Cardiac fibroblast (primary cell): ENCODE results near the gene TMEM238L.
"Not testable (repeated sequence)": the region's sequence is repeated elsewhere in the genome, so short reads cannot be mapped to it uniquely, and the experiment has no call there.

Experiments
- DNase-seq, 2 donors: peaks; one replicate each; pipeline versions ENCODE4 v3.0.0 to v3.0.0-alpha.2; 2010; ENCODE audit warnings: low read depth in 2 of 2
- H3K4me3 ChIP-seq, 2 donors: replicated peaks in 1 of 2; 1 replicate in 1 of 2; 2 replicates in 1 of 2; pipeline ENCODE4 v1.5.1; 2011; ENCODE audit warnings: low read depth in 2 of 2, low read length in 2 of 2, mild to moderate bottlenecking in 2 of 2, moderate library complexity in 1 of 2
- TF ChIP-seq, protein P1 (sequence below): IDR thresholded peaks from one replicate; pipeline ENCODE4 v1.5.1; 2011; ENCODE audit warnings: low read depth, mild to moderate bottlenecking, low read length, inconsistent platforms

The TMEM238L gene, protein sequence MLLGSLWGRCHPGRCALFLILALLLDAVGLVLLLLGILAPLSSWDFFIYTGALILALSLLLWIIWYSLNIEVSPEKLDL

DNA sequence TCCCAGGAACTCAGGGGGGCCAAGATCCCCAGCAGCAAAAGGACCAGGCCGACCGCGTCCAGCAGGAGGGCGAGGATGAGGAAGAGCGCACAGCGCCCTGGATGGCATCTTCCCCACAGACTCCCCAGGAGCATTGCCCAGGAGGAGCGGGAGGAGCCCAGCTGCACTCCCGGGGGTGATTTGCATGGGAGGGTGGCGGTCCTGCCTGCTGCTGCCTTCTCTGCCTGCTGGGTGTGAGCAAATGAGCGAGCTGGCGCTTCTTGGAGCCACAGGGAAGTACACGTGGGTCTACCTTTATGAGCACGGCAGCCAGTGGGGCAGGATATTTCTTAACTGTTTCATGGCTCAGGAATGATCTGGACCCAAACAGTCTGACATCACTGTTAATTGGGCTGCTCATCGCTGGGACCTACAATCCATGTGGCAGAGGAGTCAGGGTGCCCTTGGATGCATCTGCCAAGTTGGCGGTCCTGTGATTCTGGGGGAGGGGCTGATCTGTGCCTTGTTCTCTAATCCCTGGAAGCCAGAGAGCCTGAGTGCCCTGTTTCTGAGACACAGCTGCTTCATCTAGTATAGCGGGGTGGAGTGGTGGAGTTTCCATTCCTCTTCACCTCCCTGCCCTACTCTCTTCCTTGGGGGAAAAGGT lies at the start of gene TMEM238L:
TSS of gene TMEM238L (minus strand) at position 270 of the 646 bp plus-strand sequence. CDS start at position 134, 136 bp downstream.
- no peak within 1 kb of the TSS for H3K4me3 ChIP-seq
- DNase-seq = no peak
- TF ChIP-seq, protein P1, sequence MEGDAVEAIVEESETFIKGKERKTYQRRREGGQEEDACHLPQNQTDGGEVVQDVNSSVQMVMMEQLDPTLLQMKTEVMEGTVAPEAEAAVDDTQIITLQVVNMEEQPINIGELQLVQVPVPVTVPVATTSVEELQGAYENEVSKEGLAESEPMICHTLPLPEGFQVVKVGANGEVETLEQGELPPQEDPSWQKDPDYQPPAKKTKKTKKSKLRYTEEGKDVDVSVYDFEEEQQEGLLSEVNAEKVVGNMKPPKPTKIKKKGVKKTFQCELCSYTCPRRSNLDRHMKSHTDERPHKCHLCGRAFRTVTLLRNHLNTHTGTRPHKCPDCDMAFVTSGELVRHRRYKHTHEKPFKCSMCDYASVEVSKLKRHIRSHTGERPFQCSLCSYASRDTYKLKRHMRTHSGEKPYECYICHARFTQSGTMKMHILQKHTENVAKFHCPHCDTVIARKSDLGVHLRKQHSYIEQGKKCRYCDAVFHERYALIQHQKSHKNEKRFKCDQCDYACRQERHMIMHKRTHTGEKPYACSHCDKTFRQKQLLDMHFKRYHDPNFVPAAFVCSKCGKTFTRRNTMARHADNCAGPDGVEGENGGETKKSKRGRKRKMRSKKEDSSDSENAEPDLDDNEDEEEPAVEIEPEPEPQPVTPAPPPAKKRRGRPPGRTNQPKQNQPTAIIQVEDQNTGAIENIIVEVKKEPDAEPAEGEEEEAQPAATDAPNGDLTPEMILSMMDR = no peak

DNA sequence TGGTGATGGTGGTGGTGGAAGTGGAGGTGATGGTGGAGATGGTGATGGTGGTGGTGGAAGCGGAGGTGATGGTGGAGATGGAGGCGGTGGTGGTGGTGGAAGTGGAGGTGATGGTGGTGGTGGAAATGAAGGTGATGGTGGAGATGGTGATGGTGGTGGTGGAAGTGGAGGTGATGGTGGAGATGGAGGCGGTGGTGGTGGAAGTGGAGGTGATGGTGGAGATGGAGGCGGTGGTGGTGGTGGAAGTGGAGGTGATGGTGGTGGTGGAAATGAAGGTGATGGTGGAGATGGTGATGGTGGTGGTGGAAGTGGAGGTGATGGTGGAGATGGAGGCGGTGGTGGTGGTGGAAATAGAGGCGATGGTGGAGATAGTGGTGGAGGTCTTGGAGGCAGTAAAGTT lies 42.7 kb upstream of the TMEM238L start:
- H3K4me3 ChIP-seq, DNase-seq: not testable (repeated sequence)

DNA sequence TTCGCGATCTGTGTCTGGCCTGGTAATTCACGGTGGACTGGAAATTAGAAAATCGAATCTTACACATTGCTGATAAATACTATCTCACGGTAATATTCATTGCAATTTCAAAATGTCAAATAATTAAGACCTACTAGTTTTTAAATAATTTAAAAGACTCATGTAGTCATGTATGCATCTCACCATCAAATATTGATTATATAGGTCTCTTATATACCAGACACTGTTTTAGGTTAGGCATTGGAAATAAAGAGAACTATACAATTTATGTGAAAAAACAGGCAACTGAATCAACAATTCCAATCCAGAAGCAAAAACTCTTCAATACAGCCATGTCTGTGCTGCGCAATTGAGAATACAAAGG lies 41.5 kb upstream of the TMEM238L start:
- no peak overlapping the region for H3K4me3 ChIP-seq
- TF ChIP-seq, protein P1 = no peak
- DNase-seq = no peak

DNA sequence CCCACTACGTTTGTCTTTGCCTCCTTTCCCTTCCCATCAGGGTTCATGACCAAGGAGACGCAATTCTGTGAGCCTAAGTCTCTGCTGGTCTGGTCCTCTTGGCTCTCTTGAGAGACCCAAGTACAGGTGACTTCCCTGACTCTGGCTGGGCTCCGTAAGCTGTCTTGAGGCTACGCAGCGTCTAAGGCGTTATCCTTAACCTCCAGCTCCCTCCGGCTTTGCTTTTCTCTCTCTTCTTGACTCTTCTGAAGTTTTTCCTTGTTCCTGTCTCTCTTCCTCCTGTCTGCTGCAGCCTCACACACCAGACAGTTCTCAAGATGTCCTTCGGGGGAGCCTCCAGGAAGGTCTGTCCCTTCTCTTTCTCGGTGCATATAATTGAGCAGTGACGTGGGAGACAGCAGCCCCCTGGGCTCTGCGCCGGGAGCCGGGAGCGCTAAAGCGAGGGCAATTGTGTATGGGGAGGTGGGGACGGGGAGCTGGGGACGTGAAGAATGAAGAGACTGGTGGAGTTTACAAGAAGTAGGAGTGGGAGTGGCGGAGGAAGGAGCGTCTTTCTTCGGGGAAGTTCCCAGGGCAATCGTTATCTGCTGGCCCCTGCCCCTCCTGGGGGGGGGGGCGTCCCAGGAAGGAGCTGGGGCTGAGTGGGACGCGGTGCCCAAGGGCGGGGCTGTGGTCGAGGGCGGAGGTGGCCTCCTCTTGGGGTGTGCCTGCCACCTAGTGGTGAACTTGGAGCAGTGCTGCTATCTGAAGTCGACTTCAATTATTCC lies 40.9 kb upstream of the TMEM238L start:
- H3K4me3 ChIP-seq = peak overlapping the region; percentile 46 to 49
- TF ChIP-seq, protein P1 = peak; percentile 92
- DNase-seq = peak; percentile 71 to 73

DNA sequence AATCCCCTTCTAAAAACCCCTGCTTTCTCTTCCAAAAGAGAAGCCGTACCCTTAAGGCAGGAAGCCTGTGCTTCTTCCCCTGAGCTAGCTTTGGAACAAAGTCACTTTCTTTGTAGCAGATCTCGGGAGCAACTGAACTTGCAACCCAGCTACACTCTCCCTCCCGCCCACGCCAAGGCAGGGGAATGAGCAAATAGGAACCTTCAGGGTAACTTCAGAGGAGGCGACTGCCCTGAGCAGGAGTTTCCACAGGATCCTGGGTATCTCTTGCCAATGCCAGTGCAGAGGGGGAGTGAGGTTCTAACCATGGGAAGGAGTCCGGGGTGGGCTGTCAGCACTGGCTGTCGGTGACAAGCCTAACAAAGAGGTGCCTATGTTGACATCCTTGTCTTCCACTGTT lies 39.9 kb upstream of the TMEM238L start:
- peak in 1 of 2 donors; percentile 23 for DNase-seq
- TF ChIP-seq, protein P1 = no peak
- H3K4me3 ChIP-seq = no peak overlapping the region

DNA sequence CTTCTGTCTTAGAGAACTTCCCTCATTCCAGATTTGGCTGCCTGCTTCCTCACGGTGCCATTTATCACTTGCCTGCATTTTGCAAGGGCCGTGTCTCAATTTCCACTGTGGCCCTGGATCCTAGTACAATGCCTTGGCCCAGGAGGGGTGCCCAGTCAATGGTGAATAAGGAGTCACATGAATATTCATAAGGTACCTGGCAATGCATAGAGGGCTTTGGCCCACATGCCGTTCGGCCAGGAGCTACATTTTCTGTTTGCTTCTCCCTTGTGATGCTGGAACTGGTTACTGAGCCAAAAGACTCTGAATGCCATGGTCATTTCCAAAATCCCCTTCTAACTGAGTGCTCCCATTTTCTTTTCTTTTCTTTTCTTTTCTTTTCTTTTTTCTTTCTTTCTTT lies 38.8 kb upstream of the TMEM238L start:
- no peak overlapping the region for H3K4me3 ChIP-seq
- DNase-seq = no peak
- TF ChIP-seq, protein P1 = no peak

DNA sequence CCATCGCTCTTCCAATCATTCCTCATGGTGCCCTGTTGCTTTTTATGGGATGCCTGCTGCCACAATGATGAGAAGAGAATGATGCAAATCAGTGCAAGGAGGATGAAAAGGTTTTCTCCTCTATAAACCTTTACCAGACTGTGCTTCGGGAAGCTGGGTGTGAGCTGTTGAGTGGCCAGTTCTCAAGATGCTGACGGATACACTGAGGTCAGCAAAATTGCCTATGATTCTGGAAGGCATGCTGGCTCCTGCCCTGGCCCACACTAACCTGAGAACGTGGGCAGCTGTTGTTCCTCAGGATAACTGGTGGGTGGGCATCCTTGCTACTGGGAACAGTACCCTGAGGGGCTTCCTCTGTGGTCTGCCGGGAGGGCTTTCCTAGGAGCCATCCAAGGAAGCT lies 34.8 kb upstream of the TMEM238L start:
- DNase-seq = no peak
- TF ChIP-seq, protein P1 = no peak
- H3K4me3 ChIP-seq = no peak overlapping the region
